Mesenchymal stem cell (in vitro differentiated cells and primary cell): Measurements from ENCODE around the gene COPE.
A peak's percentile ranks its signal among the peaks of the same experiment; 100 is the strongest.

Experiments used
- DNase-seq: peaks from one replicate; pipeline ENCODE4 v3.0.0-alpha.2; 2013
- H2AFZ ChIP-seq: one replicate; pipeline ENCODE4 v1.6.1; 2013; ENCODE audit warnings: low read depth, mild to moderate bottlenecking, control low read depth, inconsistent platforms, low read length, moderate library complexity
- H2AK5ac ChIP-seq: 2 replicates; pipeline ENCODE4 v1.6.1; 2013; ENCODE audit warnings: low read length, moderate library complexity, mild to moderate bottlenecking, inconsistent platforms; ENCODE audit not compliant: severe bottlenecking
- H2BK120ac ChIP-seq: one replicate; pipeline ENCODE4 v1.6.1; 2013; ENCODE audit warnings: low read depth, mild to moderate bottlenecking, inconsistent platforms, low read length, moderate library complexity
- H2BK12ac ChIP-seq, 2 experiments: one replicate each; pipeline ENCODE4 v1.6.1; 2013; ENCODE audit warnings: inconsistent platforms in 2 of 2, low read length in 2 of 2, mild to moderate bottlenecking in 2 of 2, moderate library complexity in 2 of 2, control low read depth in 1 of 2
- H2BK15ac ChIP-seq: one replicate; pipeline ENCODE4 v1.6.1; 2013; ENCODE audit warnings: mild to moderate bottlenecking, low read depth, inconsistent platforms; ENCODE audit not compliant: poor library complexity, severe bottlenecking
- H2BK5ac ChIP-seq: 2 replicates; pipeline ENCODE4 v1.6.1; 2013; ENCODE audit warnings: low read depth, mild to moderate bottlenecking, low read length, control low read depth, inconsistent platforms; ENCODE audit not compliant: poor library complexity, severe bottlenecking
- H3K14ac ChIP-seq, 2 experiments: one replicate each; pipeline ENCODE4 v1.6.1; 2013; ENCODE audit warnings: inconsistent platforms in 2 of 2, low read length in 2 of 2, control low read depth in 1 of 2, mild to moderate bottlenecking in 1 of 2, moderate library complexity in 1 of 2
- H3K18ac ChIP-seq, 2 experiments: one replicate each; pipeline ENCODE4 v1.6.1; 2013; ENCODE audit warnings: inconsistent platforms in 2 of 2, low read length in 2 of 2, control low read depth in 1 of 2, low read depth in 1 of 2, mild to moderate bottlenecking in 1 of 2
- H3K23ac ChIP-seq, 2 experiments: one replicate each; pipeline ENCODE4 v1.6.1; 2013; ENCODE audit warnings: inconsistent platforms in 2 of 2, low read length in 2 of 2, mild to moderate bottlenecking in 2 of 2, moderate library complexity in 2 of 2, control low read depth in 1 of 2
- H3K27ac ChIP-seq: 2 replicates; pipeline ENCODE4 v1.5.1; 2013; ENCODE audit warnings: mild to moderate bottlenecking, moderate library complexity, low read length, control low read depth, inconsistent platforms; ENCODE audit not compliant: poor library complexity, severe bottlenecking
- H3K27me3 ChIP-seq, 2 experiments: 2 replicates each; pipeline versions ENCODE4 v1.6.1 to v1.7.0; 2013; ENCODE audit warnings: low read length in 2 of 2, mild to moderate bottlenecking in 2 of 2, moderate library complexity in 2 of 2, control low read depth in 1 of 2, inconsistent platforms in 1 of 2; ENCODE audit not compliant: control insufficient read depth in 1 of 2, insufficient read depth in 1 of 2
- H3K36me3 ChIP-seq, 2 experiments: 2 replicates each; pipeline versions ENCODE4 v1.6.1 to v1.7.0; 2013; ENCODE audit warnings: low read length in 2 of 2, control low read depth in 1 of 2, inconsistent platforms in 1 of 2, low read depth in 1 of 2, mild to moderate bottlenecking in 1 of 2; ENCODE audit not compliant: insufficient read depth in 2 of 2, control insufficient read depth in 1 of 2
- H3K4ac ChIP-seq, 2 experiments: one replicate each; pipeline ENCODE4 v1.6.1; 2013; ENCODE audit warnings: inconsistent platforms in 2 of 2, low read length in 2 of 2, mild to moderate bottlenecking in 2 of 2, moderate library complexity in 2 of 2, control low read depth in 1 of 2, low read depth in 1 of 2
- H3K4me1 ChIP-seq: 2 replicates; pipeline ENCODE4 v1.6.1; 2013; ENCODE audit warnings: low read depth, low read length, control low read depth; ENCODE audit not compliant: control insufficient read depth, insufficient read depth
- H3K4me2 ChIP-seq: 2 replicates; pipeline ENCODE4 v1.6.1; 2013; ENCODE audit warnings: low read length, mild to moderate bottlenecking, inconsistent platforms; ENCODE audit not compliant: poor library complexity, severe bottlenecking
- H3K4me3 ChIP-seq, 2 experiments: 2 replicates each; pipeline versions ENCODE4 v1.5.1 to v1.7.0; 2013; ENCODE audit warnings: low read length in 2 of 2, mild to moderate bottlenecking in 2 of 2, control low read depth in 1 of 2, low read depth in 1 of 2; ENCODE audit not compliant: insufficient read depth in 1 of 2
- H3K79me1 ChIP-seq: replicated peaks from 2 replicates; pipeline ENCODE4 v1.6.1; 2013; ENCODE audit warnings: mild to moderate bottlenecking, control low read depth, low read length, inconsistent platforms; ENCODE audit not compliant: poor library complexity, severe bottlenecking
- H3K9ac ChIP-seq: 2 replicates; pipeline ENCODE4 v1.7.0; 2013; ENCODE audit warnings: mild to moderate bottlenecking, low read length, moderate library complexity
- H3K9me3 ChIP-seq: 2 replicates; pipeline ENCODE4 v1.7.0; 2013; ENCODE audit warnings: mild to moderate bottlenecking, low read length; ENCODE audit not compliant: control insufficient read depth
- H4K8ac ChIP-seq: one replicate; pipeline ENCODE4 v1.6.1; 2013; ENCODE audit warnings: inconsistent platforms, mild to moderate bottlenecking, low read length, moderate library complexity
- H4K91ac ChIP-seq: one replicate; pipeline ENCODE4 v1.6.1; 2013; ENCODE audit warnings: mild to moderate bottlenecking, low read length, inconsistent platforms
- WGBS: methylation state at CpG from one replicate; pipeline ENCODE4 v1.1.7; 2013; ENCODE audit warnings: mixed read lengths; 5-methylcytosine and 5-hydroxymethylcytosine counted together

Gene COPE

GRCh38 chr19:18895824-18896341, 23.3 kb downstream of the COPE start, which contains the start of gene CERS1:
CERS1 (minus strand) TSS chr19:18896158; CDS start chr19:18896072, 86 bp downstream.
- 0% methylated on average over 25 of the region's 89 CpGs for whole genome bisulfite sequencing
- H3K4me1 ChIP-seq = peaks cover 20% of the 10 kb centered on the region

DNA sequence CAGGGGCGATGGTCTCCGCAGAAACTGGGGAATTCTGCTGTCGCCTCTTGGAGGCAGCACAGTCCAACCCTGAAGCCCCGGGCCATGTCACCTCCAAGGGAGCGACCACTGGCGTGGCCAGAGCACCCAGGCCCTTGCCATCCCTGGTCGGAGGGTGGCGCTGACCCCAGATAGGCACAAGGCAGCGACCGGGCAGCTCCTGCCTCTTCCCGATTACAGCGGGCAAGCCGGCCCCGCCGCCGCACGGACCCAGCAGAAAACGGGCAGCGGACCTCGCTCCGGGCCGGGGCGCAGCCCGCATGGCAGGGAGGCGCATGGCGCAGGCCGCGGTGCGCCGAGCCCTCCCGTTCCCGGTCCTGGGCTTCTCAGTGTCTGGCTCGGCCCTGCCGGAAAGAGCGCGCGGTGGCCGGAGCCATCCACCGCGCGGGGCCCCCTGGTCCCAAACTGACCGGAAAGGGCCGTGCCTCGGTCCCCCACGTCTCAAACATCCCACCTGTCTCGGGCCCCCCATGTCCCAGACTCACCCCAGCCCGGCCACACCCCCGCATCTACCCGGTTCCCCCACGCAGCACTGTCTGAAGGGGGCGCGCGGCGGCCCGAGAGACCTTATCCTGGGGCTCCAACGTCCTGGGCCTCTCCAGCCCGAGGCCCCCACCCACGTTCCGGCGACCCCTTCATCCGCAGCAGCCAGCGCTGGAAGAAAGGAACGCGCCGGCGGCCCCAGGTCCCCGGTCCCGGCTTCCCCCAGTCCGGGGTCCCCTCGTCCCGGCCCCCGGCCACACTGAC, 24.0 kb downstream of the COPE start:
- peak; percentile 40 for DNase-seq
- H3K36me3 ChIP-seq = peaks cover 12 to 23% of the 10 kb centered on the region in 2 experiments
- 1% methylated on average over 60 of the region's 72 CpGs for whole genome bisulfite sequencing

More at GRCh38 chr19:18895824-18896341, 23.3 kb downstream of the COPE start, which contains the start of gene CERS1:
- no peaks in the 10 kb centered on the region for H3K9me3 ChIP-seq
- DNase-seq = no peak
- peak within 1 kb of the TSS; percentile 65 for H2AFZ ChIP-seq
- peak within 1 kb of the TSS; percentile 97 for H3K4me2 ChIP-seq
- no peaks in the 10 kb centered on the region for H3K79me1 ChIP-seq
- no peak within 1 kb of the TSS for H2AK5ac ChIP-seq
- no peak within 1 kb of the TSS for H4K91ac ChIP-seq
- peaks cover 19 to 29% of the 10 kb centered on the region in 2 experiments for H3K36me3 ChIP-seq
- H2BK15ac ChIP-seq = peak within 1 kb of the TSS; percentile 45
- peak within 1 kb of the TSS in 1 of 2 experiments; percentile 64 for H3K23ac ChIP-seq
- H3K27me3 ChIP-seq = peaks cover 34 to 35% of the 10 kb centered on the region in 2 experiments
- H3K9ac ChIP-seq = no peak within 1 kb of the TSS
- H2BK12ac ChIP-seq = no peak within 1 kb of the TSS
- H3K27ac ChIP-seq = no peak within 1 kb of the TSS
- H3K4ac ChIP-seq = peak within 1 kb of the TSS in 1 of 2 experiments; percentile 7
- peak within 1 kb of the TSS in 1 of 2 experiments; percentile 27 for H3K14ac ChIP-seq
- H2BK5ac ChIP-seq = no peak within 1 kb of the TSS
- peak within 1 kb of the TSS; percentile 48 to 67 for H3K4me3 ChIP-seq
- no peak within 1 kb of the TSS for H2BK120ac ChIP-seq
- peak within 1 kb of the TSS; percentile 64 for H4K8ac ChIP-seq
- H3K18ac ChIP-seq = peak within 1 kb of the TSS in 1 of 2 experiments; percentile 38

GRCh38 chr19:18894254-18895037, 24.7 kb downstream of the COPE start:
- Histone ChIP-seq H3K4me1 (peaks cover 20% of the 10 kb centered on the region), H3K4ac (peak overlapping the region in 1 of 2 experiments; percentile 7), H3K14ac (no peak overlapping the region), H2BK5ac (no peak overlapping the region), H4K8ac (no peak overlapping the region), H3K9ac (no peak overlapping the region), H3K27me3 (peaks cover 34 to 35% of the 10 kb centered on the region in 2 experiments), H2BK120ac (no peak overlapping the region), H3K4me2 (peak overlapping the region; percentile 97), H2BK12ac (no peak overlapping the region), H2BK15ac (no peak overlapping the region), H4K91ac (peak overlapping the region; percentile 31), H2AFZ (peak overlapping the region; percentile 49), H3K9me3 (no peaks in the 10 kb centered on the region), H3K27ac (no peak overlapping the region), H3K36me3 (peaks cover 6 to 15% of the 10 kb centered on the region in 2 experiments), H3K4me3 (peak overlapping the region in 1 of 2 experiments; percentile 67), H3K18ac (no peak overlapping the region), H2AK5ac (no peak overlapping the region), H3K79me1 (no peaks in the 10 kb centered on the region), H3K23ac (no peak overlapping the region)
- 42% methylated on average over 23 of the region's 28 CpGs for WGBS
- no peak for DNase-seq

More for the DNA sequence above, 24.0 kb downstream of the COPE start:
- Histone ChIP-seq H3K9ac (no peak overlapping the region), H2BK12ac (no peak overlapping the region), H3K23ac (peak overlapping the region in 1 of 2 experiments; percentile 64), H3K79me1 (no peaks in the 10 kb centered on the region), H3K4me1 (peaks cover 20% of the 10 kb centered on the region), H3K27ac (no peak overlapping the region), H3K9me3 (no peaks in the 10 kb centered on the region), H3K4me2 (peak overlapping the region; percentile 97), H2BK5ac (no peak overlapping the region), H2BK15ac (peak overlapping the region; percentile 45), H4K91ac (no peak overlapping the region), H2AFZ (peak overlapping the region; percentile 65), H2BK120ac (no peak overlapping the region), H3K14ac (peak overlapping the region in 1 of 2 experiments; percentile 27), H3K4ac (peak overlapping the region in 1 of 2 experiments; percentile 7), H3K18ac (peak overlapping the region in 1 of 2 experiments; percentile 38), H3K4me3 (peak overlapping the region; percentile 48 to 67), H3K27me3 (peaks cover 34 to 35% of the 10 kb centered on the region in 2 experiments), H2AK5ac (no peak overlapping the region), H4K8ac (peak overlapping the region; percentile 29)
